Measurements from ENCODE around the gene EEPD1. TPM values are rescaled to one million over a fixed set of nuclear protein-coding genes. Genes with fewer than 3 reads are reported as not detected.

EEPD1 gene
- total RNA-seq, 2 donors from 2014 or later = 21.9 to 30.1 TPM

DNA sequence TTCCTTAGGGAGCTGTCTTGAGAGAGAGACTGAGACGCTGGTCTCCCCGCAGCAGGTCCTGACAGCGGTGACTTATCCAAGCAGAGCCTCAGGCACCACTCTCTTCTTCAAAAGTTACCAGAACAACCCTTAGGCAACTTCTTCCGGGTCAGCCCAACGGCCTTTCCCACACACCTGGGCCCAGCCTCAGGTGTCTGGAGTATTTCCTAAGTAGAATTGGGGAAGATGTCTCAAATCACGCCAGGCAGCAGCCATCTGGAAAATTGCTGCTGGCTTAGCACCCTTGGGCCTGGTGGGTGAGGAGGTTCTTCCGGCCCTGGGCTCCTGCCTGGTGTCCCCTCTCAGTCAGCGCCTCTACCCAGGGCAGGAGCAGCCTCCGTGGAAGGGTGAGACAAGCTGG is 156.2 kb downstream of the EEPD1 start:
- Histone ChIP-seq H3K9me3 (no peaks in the 10 kb centered on the region), H3K4me1 (replicated peaks) (no peaks in the 10 kb centered on the region), H3K36me3 (no peaks in the 10 kb centered on the region), H3K27ac (no peak overlapping the region), H3K27me3 (replicated peaks; ENCODE audit: insufficient read depth) (no peaks in the 10 kb centered on the region), H3K4me3 (no peak overlapping the region)
- 87% methylated on average over 9 of the region's 9 CpGs for WGBS
- TF ChIP-seq, protein P1, sequence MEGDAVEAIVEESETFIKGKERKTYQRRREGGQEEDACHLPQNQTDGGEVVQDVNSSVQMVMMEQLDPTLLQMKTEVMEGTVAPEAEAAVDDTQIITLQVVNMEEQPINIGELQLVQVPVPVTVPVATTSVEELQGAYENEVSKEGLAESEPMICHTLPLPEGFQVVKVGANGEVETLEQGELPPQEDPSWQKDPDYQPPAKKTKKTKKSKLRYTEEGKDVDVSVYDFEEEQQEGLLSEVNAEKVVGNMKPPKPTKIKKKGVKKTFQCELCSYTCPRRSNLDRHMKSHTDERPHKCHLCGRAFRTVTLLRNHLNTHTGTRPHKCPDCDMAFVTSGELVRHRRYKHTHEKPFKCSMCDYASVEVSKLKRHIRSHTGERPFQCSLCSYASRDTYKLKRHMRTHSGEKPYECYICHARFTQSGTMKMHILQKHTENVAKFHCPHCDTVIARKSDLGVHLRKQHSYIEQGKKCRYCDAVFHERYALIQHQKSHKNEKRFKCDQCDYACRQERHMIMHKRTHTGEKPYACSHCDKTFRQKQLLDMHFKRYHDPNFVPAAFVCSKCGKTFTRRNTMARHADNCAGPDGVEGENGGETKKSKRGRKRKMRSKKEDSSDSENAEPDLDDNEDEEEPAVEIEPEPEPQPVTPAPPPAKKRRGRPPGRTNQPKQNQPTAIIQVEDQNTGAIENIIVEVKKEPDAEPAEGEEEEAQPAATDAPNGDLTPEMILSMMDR (IDR thresholded peaks at IDR 0.05) = no peak
- TF ChIP-seq POLR2AphosphoS5 (IDR thresholded peaks at IDR 0.05) (no peak), POLR2A (IDR thresholded peaks at IDR 0.05) (no peak)
- intact Hi-C loops (cut with DNase I) = no loop called here
- no peak for DNase-seq (ENCODE audit: low spot score)

DNA sequence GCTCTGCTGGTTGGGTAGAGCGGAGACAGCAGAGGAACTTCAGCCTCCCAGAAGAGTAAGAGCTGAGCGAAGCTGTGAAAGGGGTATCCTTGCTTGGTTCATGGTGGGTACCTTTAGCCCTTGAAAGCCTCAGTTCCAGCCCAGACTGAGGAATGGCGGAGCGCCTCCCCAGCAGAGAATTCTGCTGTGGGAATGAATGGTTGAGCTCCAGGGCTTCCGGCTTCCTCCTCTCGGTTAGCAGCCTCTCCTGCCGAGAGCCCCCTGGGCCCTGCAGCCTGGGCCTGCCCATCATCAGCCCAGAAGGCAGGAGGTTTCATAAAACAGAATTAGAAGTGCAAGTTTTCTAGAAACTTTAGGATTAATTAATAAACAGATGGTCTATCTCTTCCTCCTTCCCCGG is 156.7 kb downstream of the EEPD1 start:
- Histone ChIP-seq H3K4me1 (replicated peaks) (no peaks in the 10 kb centered on the region), H3K9me3 (no peaks in the 10 kb centered on the region), H3K4me3 (no peak overlapping the region), H3K27me3 (replicated peaks; ENCODE audit: insufficient read depth) (no peaks in the 10 kb centered on the region), H3K27ac (no peak overlapping the region), H3K36me3 (no peaks in the 10 kb centered on the region)
- intact Hi-C loops (cut with DNase I) = loop anchor here (10.0 kb wide), 2 partner anchors 395 to 605 kb away; no protein-coding TSS in a partner anchor
- 92% methylated on average over 8 of the region's 8 CpGs for WGBS
- TF ChIP-seq, protein P1 (IDR thresholded peaks at IDR 0.05) = no peak
- TF ChIP-seq POLR2A (IDR thresholded peaks at IDR 0.05) = no peak
- TF ChIP-seq POLR2AphosphoS5 (IDR thresholded peaks at IDR 0.05) = no peak
- DNase-seq (ENCODE audit: low spot score) = no peak

DNA sequence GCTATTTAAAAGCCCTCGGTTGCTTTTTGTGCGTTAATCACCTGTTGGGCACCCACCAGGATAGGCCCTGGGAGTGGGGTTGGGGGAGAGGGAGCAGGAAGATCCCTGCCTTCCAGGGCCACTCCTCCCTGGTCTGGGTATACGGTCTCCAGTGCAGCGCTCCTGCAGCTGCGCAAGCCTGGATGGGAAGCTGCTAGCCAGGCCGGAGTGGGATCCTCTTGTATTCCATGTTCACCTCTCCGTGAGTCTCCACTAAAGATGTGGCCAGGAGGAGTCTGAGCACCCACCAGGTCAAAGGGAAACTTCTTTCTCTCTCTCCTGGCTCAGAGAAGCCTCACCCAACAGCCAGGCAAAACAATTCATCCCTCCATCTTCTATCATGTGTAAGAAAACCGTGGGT is 157.8 kb downstream of the EEPD1 start:
- intact Hi-C loops (cut with DNase I) = loop anchor here (10.0 kb wide), 2 partner anchors 396 to 606 kb away; no protein-coding TSS in a partner anchor
- no peak overlapping the region for H3K4me3 ChIP-seq
- no peak overlapping the region for H3K27ac ChIP-seq
- no peaks in the 10 kb centered on the region for H3K4me1 ChIP-seq (replicated peaks)
- 82% methylated on average over 8 of the region's 8 CpGs for WGBS
- H3K9me3 ChIP-seq = no peaks in the 10 kb centered on the region
- H3K36me3 ChIP-seq = no peaks in the 10 kb centered on the region
- TF ChIP-seq POLR2A (IDR thresholded peaks at IDR 0.05) (no peak), POLR2AphosphoS5 (IDR thresholded peaks at IDR 0.05) (no peak)
- TF ChIP-seq, protein P1 (IDR thresholded peaks at IDR 0.05) = no peak
- no peak for DNase-seq (ENCODE audit: low spot score)
- H3K27me3 ChIP-seq (replicated peaks; ENCODE audit: insufficient read depth) = no peaks in the 10 kb centered on the region

DNA sequence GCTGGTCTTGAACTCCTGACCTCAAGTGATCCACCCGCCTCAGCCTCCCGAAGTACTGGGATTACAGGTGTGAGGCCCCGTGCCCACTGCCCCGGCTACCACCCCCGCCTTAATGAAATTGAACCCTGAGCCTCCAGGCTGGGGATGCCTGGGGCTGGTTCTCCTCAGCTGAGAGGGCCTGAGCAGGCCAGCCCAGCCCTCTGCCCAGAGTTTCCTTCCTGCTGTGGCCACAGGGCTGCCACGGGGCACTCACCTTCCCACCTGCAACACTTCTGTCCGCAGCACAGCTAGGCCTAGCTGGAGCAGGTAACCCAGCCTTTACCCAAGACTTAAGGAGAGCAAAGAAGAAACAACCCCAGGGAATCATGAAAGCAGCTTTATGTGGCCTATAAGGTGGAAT is 158.5 kb downstream of the EEPD1 start:
- Histone ChIP-seq H3K9me3 (no peaks in the 10 kb centered on the region), H3K36me3 (no peaks in the 10 kb centered on the region), H3K4me3 (no peak overlapping the region), H3K27me3 (replicated peaks; ENCODE audit: insufficient read depth) (no peaks in the 10 kb centered on the region), H3K27ac (no peak overlapping the region), H3K4me1 (replicated peaks) (no peaks in the 10 kb centered on the region)
- TF ChIP-seq POLR2AphosphoS5 (IDR thresholded peaks at IDR 0.05) = no peak
- TF ChIP-seq, protein P1 (IDR thresholded peaks at IDR 0.05) = no peak
- TF ChIP-seq POLR2A (IDR thresholded peaks at IDR 0.05) = no peak
- no peak for DNase-seq (ENCODE audit: low spot score)
- intact Hi-C loops (cut with DNase I) = loop anchor here (10.0 kb wide), 2 partner anchors 397 to 607 kb away; no protein-coding TSS in a partner anchor
- 87% methylated on average over 7 of the region's 7 CpGs for whole genome bisulfite sequencing
